HG03571 (cell line): ENCODE results near the gene GLB1L2.

Experiments
- ATAC-seq: cut with Tn5 transposase; IDR thresholded peaks from one replicate; pipeline ENCODE4 v1.9.1; 2021; ENCODE audit not compliant: unreplicated experiment

GLB1L2 gene

DNA sequence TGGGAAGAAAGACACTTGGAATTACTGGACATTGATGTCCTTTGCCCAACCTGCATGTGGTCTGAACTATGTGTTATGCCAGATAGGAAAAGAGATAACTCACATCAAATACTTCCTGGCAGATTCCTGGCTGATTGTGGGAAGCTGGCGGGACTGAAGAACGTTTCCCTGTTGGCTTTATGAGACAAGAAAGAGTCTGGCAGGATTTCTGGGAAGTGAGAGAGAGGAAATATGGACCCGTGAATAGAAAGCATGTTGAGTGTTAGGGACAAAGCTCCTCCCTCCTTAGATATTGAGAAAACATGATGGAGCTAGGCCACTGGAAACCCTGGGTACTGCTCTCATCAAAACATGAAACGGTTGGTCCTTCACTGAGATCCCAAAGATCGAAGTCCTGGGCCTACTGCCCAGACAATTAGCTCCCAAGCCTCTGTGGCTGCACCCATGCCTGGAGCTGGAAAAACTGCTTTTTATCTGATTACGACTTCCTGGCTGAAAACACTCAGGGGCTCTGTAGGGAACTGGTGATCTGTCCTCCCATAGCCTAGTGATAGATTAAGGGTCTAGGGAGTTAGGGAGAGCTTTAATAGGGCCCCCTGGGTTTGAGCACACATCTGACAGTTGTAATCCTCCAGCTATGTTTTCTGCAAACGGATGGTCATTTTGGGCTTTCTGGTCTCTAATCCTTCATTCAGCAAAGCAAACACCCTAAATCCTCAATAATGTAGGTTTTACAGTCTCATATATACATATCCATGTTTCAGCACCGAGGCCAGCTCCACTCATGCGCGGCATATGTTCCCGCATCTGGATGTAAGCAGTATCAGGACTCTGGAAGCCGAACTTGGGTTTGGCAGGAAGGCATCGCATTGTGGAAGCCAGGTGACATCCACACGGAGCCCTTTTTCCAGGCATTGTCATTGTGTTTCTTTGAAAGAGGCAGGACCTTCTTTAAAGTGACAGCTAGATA is 86.4 kb downstream of the GLB1L2 start:
- ATAC-seq: no peak

DNA sequence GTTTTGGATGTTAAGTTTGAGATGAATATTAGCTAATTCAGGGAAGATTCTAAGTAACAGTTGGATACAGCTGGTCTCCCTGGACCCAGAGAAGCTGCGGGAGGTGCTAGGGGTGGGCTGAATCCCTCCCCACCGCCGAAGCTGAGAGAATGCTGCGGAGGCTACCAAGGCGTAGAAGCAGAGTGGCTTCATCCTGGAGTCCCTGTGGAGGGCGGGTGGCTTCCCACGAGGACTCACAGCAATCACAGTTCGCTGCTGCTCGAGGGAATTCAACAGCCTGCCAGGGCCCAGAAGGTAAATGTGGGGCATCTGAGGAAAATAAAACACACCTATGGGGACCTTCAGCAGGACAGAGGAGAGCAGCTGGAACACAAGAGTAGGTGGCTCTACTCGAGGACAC is 91.3 kb downstream of the GLB1L2 start:
- ATAC-seq: no peak

DNA sequence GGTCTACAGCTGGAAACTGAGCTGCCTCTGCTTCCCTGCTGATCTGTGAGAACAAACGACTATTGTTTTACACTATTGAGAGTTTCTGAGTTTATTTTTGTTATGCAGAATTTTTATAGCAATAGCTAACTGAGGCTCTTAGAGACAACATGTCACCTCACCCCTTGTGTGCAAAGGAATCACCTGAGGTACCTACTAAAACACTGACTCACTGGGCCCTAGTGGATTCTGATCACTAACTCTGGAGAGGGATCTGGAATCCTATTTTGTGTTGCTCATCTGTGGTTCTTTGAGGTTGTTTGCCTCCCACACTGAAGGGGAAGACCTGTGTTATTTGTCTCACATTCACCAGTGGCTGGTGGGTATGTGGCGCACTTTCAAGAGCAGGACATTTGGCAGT is 93.6 kb downstream of the GLB1L2 start:
- no peak for ATAC-seq
